HCT116 (cell line): ENCODE data around the gene CADPS.

Experiments used
- CTCF ChIP-seq, 3 experiments: fragments of 200-600 bp in 1 of 3; sonication (generic) in 1 of 3; IDR thresholded peaks in 2 of 3; conservative IDR thresholded peaks in 1 of 3; 2 replicates each; pipeline ENCODE4 v1.5.1; 2012 to 2017; ENCODE audit warnings: low read depth in 2 of 3, low read length in 2 of 3, antibody characterized with exemption in 1 of 3, borderline replicate concordance in 1 of 3, control low read depth in 1 of 3, mild to moderate bottlenecking in 1 of 3, mixed read lengths in 1 of 3, mixed run types in 1 of 3, moderate library complexity in 1 of 3; ENCODE audit not compliant: insufficient read depth in 1 of 3
- EZH2 ChIP-seq: fragments of 200-600 bp; sonication (generic); IDR thresholded peaks from 2 replicates; pipeline ENCODE4 v1.6.1; 2017; ENCODE audit warnings: antibody characterized with exemption, mixed run types
- MAX ChIP-seq: IDR thresholded peaks from 2 replicates; pipeline ENCODE4 v1.6.1; 2012
- POLR2A ChIP-seq: IDR thresholded peaks from 2 replicates; pipeline ENCODE4 v1.7.0; 2011; ENCODE audit warnings: borderline replicate concordance; ENCODE audit not compliant: insufficient read depth, insufficient read length; ENCODE audit errors: extremely low read depth
- POLR2AphosphoS5 ChIP-seq: IDR thresholded peaks from 2 replicates; pipeline ENCODE4 v1.6.1; 2011; ENCODE audit warnings: mild to moderate bottlenecking, low read depth, low read length, moderate library complexity
- REST ChIP-seq: IDR thresholded peaks from 2 replicates; pipeline ENCODE4 v1.6.1; 2012; ENCODE audit warnings: low read depth
- ZBTB33 ChIP-seq: IDR thresholded peaks from 2 replicates; pipeline ENCODE4 v1.6.1; 2011; ENCODE audit warnings: mild to moderate bottlenecking, low read length, moderate library complexity; ENCODE audit not compliant: insufficient replicate concordance; ENCODE audit errors: extremely low read depth

- TF ChIP-seq POLR2A (no peak), CTCF (IDR thresholded peaks at IDR 0.05 in 2 of 3, conservative IDR thresholded peaks at IDR 0.05 in 1 of 3; ENCODE audit: borderline replicate concordance in 1 of 3, insufficient read depth in 1 of 3, low read depth in 2 of 3, low read length in 2 of 3) (no peak), ZBTB33 (no peak), REST (no peak), MAX (no peak), POLR2AphosphoS5 (no peak), EZH2 (no peak)
Observed at GRCh38 chr3:62527474-62527873, 347.7 kb downstream of the CADPS start.
